ENCODE results near the gene HMG20B.

The HMG20B gene

DNA sequence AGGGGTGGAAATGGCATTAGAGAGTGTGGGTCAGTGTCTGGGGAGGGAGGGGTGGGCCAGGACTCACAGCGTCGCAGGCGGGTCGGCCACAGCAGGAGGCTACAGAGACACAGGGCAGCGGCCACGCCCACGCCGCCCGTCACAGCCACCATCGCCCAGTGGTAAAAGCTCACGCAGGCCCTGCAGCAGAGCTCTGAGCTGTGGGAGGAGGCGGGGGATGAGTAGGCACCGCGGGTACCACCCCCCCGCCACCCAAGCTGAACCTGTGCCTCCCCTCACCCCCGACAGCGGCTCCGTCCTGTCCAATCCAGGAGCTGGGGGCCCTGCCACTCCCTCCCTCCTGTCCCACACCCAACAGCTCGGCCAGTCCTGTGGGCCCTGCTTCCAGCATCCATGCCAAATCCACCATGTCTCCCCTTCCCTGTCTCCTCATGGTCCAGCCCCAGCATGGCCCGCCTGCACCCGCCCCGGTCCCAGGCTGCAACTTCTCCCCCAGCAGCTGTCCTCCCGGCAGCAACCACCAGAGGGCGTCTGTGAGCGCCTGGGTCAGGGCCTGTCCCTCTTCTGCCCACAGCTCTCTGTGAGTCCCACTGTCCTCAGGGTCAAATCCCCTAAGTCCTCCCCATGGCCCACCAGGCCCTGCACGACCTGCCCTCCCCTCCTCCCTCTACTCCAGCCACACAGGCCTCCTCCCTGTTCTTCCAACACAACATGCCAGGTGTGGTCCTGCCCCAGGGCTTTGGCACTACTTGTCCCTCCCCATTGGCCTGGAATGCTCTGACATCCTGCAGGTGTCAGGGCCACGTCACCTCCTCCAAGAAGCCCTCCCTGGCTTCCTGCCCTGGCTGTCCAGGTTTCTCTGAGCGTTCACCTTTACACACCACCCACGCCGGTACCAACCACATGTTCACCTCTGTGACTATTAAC lies 27.7 kb upstream of the HMG20B start:
- no peaks in the 10 kb centered on the region for H3K27me3 ChIP-seq
- H3K4me3 ChIP-seq, result no peak overlapping the region
- H3K4me1 ChIP-seq, result peaks cover 0 to 21% (median 10%) of the 10 kb centered on the region in 4 donors
- intact Hi-C loops (cut with DNase I; ENCODE audit: low total_unique reads), result loop anchor here (1.0 to 5.0 kb wide), 2 partner anchors 73 to 162 kb away; partner anchors contain the start of gene TJP3
- DNase-seq, result peak; percentile 37 to 85
- H3K36me3 ChIP-seq, result peaks cover 0 to 41% (median 7%) of the 10 kb centered on the region in 3 donors
- H3K9me3 ChIP-seq, result no peaks in the 10 kb centered on the region
- TF ChIP-seq, protein P1, sequence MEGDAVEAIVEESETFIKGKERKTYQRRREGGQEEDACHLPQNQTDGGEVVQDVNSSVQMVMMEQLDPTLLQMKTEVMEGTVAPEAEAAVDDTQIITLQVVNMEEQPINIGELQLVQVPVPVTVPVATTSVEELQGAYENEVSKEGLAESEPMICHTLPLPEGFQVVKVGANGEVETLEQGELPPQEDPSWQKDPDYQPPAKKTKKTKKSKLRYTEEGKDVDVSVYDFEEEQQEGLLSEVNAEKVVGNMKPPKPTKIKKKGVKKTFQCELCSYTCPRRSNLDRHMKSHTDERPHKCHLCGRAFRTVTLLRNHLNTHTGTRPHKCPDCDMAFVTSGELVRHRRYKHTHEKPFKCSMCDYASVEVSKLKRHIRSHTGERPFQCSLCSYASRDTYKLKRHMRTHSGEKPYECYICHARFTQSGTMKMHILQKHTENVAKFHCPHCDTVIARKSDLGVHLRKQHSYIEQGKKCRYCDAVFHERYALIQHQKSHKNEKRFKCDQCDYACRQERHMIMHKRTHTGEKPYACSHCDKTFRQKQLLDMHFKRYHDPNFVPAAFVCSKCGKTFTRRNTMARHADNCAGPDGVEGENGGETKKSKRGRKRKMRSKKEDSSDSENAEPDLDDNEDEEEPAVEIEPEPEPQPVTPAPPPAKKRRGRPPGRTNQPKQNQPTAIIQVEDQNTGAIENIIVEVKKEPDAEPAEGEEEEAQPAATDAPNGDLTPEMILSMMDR (IDR thresholded peaks at IDR 0.05), result peak; percentile 93 to 96
- H3K27ac ChIP-seq, result no peak overlapping the region

DNA sequence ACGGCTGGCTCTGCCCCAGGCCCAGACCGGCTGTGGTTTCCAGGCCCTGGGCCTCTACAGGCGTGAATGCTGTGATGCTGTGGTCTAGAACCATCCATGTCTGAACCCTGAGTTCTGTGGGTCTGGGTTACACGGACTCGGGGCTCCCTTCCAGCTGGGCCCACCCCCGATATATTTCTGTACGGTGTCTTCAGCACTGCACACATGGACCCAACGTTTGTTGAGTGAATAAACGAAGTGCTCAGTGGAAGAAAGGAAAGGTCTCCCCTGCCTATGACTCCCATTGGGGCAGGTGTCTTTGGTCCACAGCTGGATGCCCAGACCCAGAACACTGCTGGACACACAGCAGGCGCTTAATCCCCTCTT lies 27.1 kb upstream of the HMG20B start:
- intact Hi-C loops (cut with DNase I; ENCODE audit: low total_unique reads), result loop anchor here (1.0 kb wide), 1 partner anchor 73 kb away; no protein-coding TSS in a partner anchor
- TF ChIP-seq, protein P1 (IDR thresholded peaks at IDR 0.05), result no peak
- Histone ChIP-seq H3K9me3 (no peaks in the 10 kb centered on the region), H3K36me3 (peaks cover 0 to 43% (median 7%) of the 10 kb centered on the region in 3 donors), H3K4me3 (no peak overlapping the region), H3K27me3 (no peaks in the 10 kb centered on the region), H3K27ac (no peak overlapping the region), H3K4me1 (peaks cover 0 to 21% (median 10%) of the 10 kb centered on the region in 4 donors)
- no peak for DNase-seq

DNA sequence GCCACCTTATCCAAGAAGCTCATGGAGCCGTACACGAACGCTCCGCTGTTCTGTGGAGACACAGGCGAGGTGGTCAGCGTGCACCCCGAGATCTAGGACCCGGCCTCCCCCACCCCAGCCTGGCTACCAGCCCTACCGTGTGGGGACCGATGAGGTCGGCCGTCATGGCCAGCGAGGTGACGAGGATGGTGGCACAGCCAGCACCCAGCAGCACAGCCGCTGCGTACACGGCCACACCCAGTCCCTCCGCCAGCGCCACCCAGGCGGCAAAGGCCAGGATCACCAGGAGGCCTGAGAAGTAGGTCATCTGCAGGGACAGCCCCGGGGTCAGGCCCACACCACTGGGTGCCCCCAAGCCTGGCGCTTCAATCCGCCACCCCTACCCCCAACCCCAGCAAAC lies 26.6 kb upstream of the HMG20B start:
- no peaks in the 10 kb centered on the region for H3K9me3 ChIP-seq
- TF ChIP-seq, protein P1 (IDR thresholded peaks at IDR 0.05), result no peak
- no peak for DNase-seq
- H3K4me3 ChIP-seq, result no peak overlapping the region
- peaks cover 0 to 21% (median 10%) of the 10 kb centered on the region in 4 donors for H3K4me1 ChIP-seq
- intact Hi-C loops (cut with DNase I; ENCODE audit: low total_unique reads), result no loop called here
- H3K27ac ChIP-seq, result no peak overlapping the region
- peaks cover 0 to 46% (median 7%) of the 10 kb centered on the region in 3 donors for H3K36me3 ChIP-seq
- H3K27me3 ChIP-seq, result no peaks in the 10 kb centered on the region

DNA sequence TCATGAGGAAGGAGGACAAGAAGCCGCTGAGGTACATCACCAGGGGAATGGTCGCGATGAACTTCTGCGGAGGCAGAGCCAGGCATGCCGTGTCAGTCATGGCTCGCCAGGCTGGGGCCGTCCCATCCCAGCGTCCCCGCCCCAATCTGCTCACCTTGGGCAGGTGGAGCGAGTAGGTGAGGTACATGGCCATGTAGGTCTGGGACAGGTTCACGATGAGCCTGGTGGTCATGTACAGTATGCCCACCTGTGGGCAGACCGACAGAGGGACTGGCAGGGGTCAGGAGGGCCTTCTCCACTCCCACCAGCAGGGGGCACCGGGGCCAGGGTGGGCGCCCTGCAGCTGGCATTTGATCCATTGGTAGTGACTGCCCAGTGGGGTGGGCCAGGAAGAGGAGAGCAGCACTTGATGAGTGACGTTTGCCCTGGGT lies 25.4 kb upstream of the HMG20B start:
- TF ChIP-seq, protein P1 (IDR thresholded peaks at IDR 0.05), result peak in 1 of 2 experiments; percentile 39
- DNase-seq, result peak in 1 of 2 donors; percentile 67
- Histone ChIP-seq H3K27me3 (no peaks in the 10 kb centered on the region), H3K27ac (no peak overlapping the region), H3K9me3 (no peaks in the 10 kb centered on the region), H3K36me3 (peaks cover 0 to 46% (median 7%) of the 10 kb centered on the region in 3 donors), H3K4me3 (no peak overlapping the region), H3K4me1 (peaks cover 0 to 25% (median 10%) of the 10 kb centered on the region in 4 donors)
- intact Hi-C loops (cut with DNase I; ENCODE audit: low total_unique reads), result no loop called here

DNA sequence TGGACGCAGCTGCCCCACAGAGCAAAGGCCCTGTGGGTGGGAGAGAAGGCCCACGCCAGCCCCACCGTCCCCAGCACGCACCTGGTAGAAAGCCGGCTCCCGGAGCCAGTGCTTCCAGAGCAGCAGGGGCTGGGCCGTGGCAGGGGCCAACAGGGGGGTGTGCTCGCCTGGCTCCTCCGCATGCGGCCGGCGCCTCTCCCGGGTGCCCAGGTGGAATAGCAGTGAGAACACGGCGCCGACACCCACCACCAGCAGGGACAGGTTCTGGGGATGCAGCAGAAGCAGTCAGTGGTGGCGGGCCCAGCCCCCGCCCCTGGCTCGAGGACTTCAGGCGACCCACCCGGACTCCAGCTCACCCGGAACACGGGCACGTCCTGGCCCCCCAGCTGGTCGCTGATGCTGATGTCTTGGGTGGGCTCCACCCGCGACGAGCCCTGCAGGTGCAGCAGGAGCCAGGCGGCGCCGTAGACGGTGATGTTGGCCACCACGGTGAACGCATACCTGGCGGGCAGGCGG lies 24.9 kb upstream of the HMG20B start:
- TF ChIP-seq, protein P1 (IDR thresholded peaks at IDR 0.05), result no peak
- no peaks in the 10 kb centered on the region for H3K9me3 ChIP-seq
- no peaks in the 10 kb centered on the region for H3K27me3 ChIP-seq
- H3K27ac ChIP-seq, result no peak overlapping the region
- DNase-seq, result peak in 1 of 2 donors; percentile 61
- intact Hi-C loops (cut with DNase I; ENCODE audit: low total_unique reads), result no loop called here
- H3K36me3 ChIP-seq, result peaks cover 0 to 42% (median 7%) of the 10 kb centered on the region in 3 donors
- H3K4me1 ChIP-seq, result peaks cover 0 to 25% (median 9%) of the 10 kb centered on the region in 4 donors
- no peak overlapping the region for H3K4me3 ChIP-seq

All from tibial artery (tissue), 4 donors.